Measurements from ENCODE around the gene ARHGEF5.
"Not testable (repeated sequence)": the region's sequence is repeated elsewhere in the genome, so short reads cannot be mapped to it uniquely, and the experiment has no call there.

GRCh38 chr7:144369221-144369620 is 14.0 kb downstream of the ARHGEF5 start:
- not testable (repeated sequence) for TF ChIP-seq CTCF, POLR2A (IDR thresholded peaks at IDR 0.05)
